Measurements from ENCODE around the gene ANKRD37. TPM values are rescaled to one million over a fixed set of nuclear protein-coding genes. Genes with fewer than 3 reads are reported as not detected.

Gene ANKRD37
- total and polyA plus RNA-seq, 9 of the 15 experiments (the other 6 are each of a cell fraction or from before 2014, with no cell fraction given), result 1.3 to 53.7 (median 3.6) TPM

DNA sequence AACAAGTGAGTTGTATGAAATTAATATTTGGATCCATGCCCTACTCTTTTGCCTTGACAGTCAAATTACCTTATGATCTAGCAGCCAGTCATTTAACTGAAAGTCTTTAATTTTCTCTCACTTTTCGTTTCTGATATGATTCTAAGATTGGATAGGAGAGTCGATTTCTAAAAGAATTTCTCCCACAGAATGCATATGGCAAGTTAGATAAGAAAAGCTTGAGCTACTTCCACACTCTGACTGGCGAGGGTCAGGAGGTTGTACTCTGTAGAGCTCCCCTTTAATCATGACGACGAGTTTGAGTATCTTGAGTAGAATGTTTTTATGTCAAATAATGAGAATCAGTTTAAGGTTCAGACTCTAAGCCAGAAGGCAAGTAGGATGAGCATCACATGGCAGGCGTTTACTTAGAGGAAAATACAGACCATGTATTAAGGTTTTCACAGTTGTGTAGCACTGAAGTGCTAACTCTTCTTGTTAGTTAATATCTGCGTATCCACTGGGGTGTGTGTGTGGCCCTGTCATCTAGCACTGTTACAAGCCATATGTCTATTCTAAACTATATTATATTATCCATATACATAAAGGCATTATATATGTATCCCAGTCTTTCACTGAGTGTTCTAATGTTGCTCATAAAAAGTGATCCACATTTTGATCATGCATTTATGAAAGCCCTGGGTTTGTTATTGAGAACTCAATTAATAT, 38.8 kb upstream of the ANKRD37 start (continued):
- TF ChIP-seq, protein P1, sequence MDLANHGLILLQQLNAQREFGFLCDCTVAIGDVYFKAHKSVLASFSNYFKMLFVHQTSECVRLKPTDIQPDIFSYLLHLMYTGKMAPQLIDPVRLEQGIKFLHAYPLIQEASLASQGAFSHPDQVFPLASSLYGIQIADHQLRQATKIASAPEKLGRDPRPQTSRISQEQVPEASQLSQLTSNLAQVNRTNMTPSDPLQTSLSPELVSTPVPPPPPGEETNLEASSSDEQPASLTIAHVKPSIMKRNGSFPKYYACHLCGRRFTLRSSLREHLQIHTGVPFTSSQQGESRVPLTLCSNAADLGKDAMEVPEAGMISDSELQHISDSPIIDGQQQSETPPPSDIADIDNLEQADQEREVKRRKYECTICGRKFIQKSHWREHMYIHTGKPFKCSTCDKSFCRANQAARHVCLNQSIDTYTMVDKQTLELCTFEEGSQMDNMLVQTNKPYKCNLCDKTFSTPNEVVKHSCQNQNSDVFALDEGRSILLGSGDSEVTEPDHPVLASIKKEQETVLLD (IDR thresholded peaks at IDR 0.05), result 0 out of 2 replicates have a peak, but pooled peaks have one; percentile 30
- peak in 1 of 2 experiments; percentile 75; a peak in 1 of 4 replicates for TF ChIP-seq RCOR1 (IDR thresholded peaks at IDR 0.05; ENCODE audit: borderline replicate concordance in 1 of 2, low read depth in 2 of 2, low read length in 2 of 2)
- no peak for TF ChIP-seq SMAD3 (CRISPR knock-in tag; conservative IDR thresholded peaks at IDR 0.05)
- TF ChIP-seq, protein P2, sequence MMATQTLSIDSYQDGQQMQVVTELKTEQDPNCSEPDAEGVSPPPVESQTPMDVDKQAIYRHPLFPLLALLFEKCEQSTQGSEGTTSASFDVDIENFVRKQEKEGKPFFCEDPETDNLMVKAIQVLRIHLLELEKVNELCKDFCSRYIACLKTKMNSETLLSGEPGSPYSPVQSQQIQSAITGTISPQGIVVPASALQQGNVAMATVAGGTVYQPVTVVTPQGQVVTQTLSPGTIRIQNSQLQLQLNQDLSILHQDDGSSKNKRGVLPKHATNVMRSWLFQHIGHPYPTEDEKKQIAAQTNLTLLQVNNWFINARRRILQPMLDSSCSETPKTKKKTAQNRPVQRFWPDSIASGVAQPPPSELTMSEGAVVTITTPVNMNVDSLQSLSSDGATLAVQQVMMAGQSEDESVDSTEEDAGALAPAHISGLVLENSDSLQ (IDR thresholded peaks at IDR 0.05), result peak; percentile 12; the same call in 1 of the 2 replicates
- no peak for TF ChIP-seq ATF1 (CRISPR knock-in tag; IDR thresholded peaks at IDR 0.05)
- TF ChIP-seq ATF1 (tag; IDR thresholded peaks at IDR 0.05), result peak; percentile 6; the same call in 1 of the 2 replicates
- TF ChIP-seq TCF3 (CRISPR knock-in tag; IDR thresholded peaks at IDR 0.05), result peak; percentile 68
- TF ChIP-seq TAL1 (IDR thresholded peaks at IDR 0.05), result peak; percentile 69
- TF ChIP-seq, protein P3, sequence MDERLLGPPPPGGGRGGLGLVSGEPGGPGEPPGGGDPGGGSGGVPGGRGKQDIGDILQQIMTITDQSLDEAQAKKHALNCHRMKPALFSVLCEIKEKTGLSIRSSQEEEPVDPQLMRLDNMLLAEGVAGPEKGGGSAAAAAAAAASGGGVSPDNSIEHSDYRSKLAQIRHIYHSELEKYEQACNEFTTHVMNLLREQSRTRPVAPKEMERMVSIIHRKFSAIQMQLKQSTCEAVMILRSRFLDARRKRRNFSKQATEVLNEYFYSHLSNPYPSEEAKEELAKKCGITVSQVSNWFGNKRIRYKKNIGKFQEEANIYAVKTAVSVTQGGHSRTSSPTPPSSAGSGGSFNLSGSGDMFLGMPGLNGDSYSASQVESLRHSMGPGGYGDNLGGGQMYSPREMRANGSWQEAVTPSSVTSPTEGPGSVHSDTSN (CRISPR knock-in tag; IDR thresholded peaks at IDR 0.05; ENCODE audit: low read depth), result no peak
- TF ChIP-seq, protein P3 (tag; conservative IDR thresholded peaks at IDR 0.05; ENCODE audit: low read depth), result no peak; the same call in 1 of the 2 replicates
- peak; percentile 83; the same call in 1 of the 2 replicates for TF ChIP-seq SMARCA4 (IDR thresholded peaks at IDR 0.05)
- no peak for TF ChIP-seq RFX5 (IDR thresholded peaks at IDR 0.05; ENCODE audit: low read depth, low read length)
- no peak for TF ChIP-seq ESRRA (IDR thresholded peaks at IDR 0.05; ENCODE audit: borderline replicate concordance, low read depth)
- TF ChIP-seq RFX1 (IDR thresholded peaks at IDR 0.05), result no peak
- TF ChIP-seq L3MBTL2 (IDR thresholded peaks at IDR 0.05), result peak; percentile 20; the same call in 1 of the 2 replicates
- no peak for TF ChIP-seq ZBTB8A (IDR thresholded peaks at IDR 0.05; ENCODE audit: partially characterized antibody)
- no peak for TF ChIP-seq NR1H2 (CRISPR knock-in tag; IDR thresholded peaks at IDR 0.05)
- TF ChIP-seq HLTF (IDR thresholded peaks at IDR 0.05), result no peak
- peak; percentile 42 to 54; a peak in 3 of 4 replicates for TF ChIP-seq KDM1A (IDR thresholded peaks at IDR 0.05)
- TF ChIP-seq, protein P4, sequence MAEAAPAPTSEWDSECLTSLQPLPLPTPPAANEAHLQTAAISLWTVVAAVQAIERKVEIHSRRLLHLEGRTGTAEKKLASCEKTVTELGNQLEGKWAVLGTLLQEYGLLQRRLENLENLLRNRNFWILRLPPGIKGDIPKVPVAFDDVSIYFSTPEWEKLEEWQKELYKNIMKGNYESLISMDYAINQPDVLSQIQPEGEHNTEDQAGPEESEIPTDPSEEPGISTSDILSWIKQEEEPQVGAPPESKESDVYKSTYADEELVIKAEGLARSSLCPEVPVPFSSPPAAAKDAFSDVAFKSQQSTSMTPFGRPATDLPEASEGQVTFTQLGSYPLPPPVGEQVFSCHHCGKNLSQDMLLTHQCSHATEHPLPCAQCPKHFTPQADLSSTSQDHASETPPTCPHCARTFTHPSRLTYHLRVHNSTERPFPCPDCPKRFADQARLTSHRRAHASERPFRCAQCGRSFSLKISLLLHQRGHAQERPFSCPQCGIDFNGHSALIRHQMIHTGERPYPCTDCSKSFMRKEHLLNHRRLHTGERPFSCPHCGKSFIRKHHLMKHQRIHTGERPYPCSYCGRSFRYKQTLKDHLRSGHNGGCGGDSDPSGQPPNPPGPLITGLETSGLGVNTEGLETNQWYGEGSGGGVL (CRISPR knock-in tag; IDR thresholded peaks at IDR 0.05), result no peak
- TF ChIP-seq ARID1B (IDR thresholded peaks at IDR 0.05), result peak; percentile 88
- peak; percentile 51; the same call in 1 of the 2 replicates for TF ChIP-seq LEF1 (IDR thresholded peaks at IDR 0.05)
- TF ChIP-seq HDAC2 (IDR thresholded peaks at IDR 0.05), result 0 out of 2 replicates have a peak, but pooled peaks have one; percentile 41
- TF ChIP-seq DPF2 (IDR thresholded peaks at IDR 0.05), result peak; percentile 87

All from K562 (cell line).